HG03280 (cell line): ENCODE measurements around the gene NKX1-1.
"Not testable (repeated sequence)": the region's sequence is repeated elsewhere in the genome, so short reads cannot be mapped to it uniquely, and the experiment has no call there.

Source experiments
- ATAC-seq: cut with Tn5 transposase; IDR thresholded peaks from one replicate; pipeline ENCODE4 v1.9.1; 2021; ENCODE audit warnings: mild to moderate bottlenecking, moderate library complexity; ENCODE audit not compliant: unreplicated experiment

NKX1-1 gene

DNA sequence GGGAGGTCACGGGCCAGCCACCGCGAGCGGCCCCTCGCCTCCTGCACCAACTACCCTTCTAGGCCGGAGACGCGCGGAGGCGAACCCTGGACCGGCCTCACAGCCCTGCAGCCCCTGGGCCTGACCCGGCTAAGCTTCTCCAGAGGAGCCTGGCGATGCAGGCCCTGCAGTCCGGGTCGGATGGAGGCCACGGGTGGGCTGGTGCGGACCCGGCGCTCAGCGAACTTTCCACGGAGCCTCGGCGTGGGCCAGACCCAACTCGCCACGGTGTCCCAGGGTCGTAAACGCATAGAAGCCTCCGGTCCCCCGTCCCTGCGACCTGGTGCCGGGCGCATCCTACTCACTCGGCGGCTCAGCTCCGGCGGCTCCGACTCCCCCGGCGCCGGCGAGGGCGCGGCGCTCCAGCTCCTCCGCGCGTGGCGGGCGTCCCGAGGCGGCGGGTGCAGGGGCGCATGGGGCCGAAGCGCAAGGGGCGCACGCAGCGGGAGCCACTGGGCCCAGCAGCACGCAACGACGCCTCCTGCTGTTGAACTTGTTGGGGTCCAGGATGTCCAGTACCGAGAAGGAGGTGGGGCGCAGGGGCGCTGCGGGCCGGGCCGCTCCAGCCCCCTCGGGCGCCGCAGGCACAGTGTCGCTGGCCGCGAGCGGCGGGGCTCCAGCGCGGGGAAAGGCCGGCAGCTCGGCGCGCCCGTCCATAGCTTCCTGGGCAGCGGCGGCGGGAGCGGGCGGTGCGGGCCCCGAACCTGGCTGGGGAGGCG, 427 bp downstream of the NKX1-1 start:
- ATAC-seq: no peak

DNA sequence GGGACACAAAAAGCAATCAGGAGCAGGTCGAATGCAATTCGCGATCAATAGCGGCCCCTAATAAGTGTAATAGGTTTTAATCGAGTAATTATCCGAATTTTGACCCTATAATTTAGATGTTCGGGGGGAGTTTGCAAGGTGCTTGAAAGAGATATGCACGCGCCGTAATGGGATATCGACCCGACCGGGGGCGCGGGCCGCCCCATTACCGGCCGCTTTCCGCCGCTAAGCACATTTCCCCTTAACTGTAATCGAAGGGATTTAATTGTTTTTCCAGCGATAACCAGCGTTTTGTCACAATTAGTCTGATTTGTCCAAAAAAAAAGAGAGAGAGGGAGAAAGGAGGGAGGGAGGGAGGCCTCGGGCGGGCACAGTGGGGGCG, 997 bp downstream of the NKX1-1 start:
- ATAC-seq: no peak

- ATAC-seq: no peak
Measured at GRCh38 chr4:1404573-1405253, 1.5 kb downstream of the NKX1-1 start.

DNA sequence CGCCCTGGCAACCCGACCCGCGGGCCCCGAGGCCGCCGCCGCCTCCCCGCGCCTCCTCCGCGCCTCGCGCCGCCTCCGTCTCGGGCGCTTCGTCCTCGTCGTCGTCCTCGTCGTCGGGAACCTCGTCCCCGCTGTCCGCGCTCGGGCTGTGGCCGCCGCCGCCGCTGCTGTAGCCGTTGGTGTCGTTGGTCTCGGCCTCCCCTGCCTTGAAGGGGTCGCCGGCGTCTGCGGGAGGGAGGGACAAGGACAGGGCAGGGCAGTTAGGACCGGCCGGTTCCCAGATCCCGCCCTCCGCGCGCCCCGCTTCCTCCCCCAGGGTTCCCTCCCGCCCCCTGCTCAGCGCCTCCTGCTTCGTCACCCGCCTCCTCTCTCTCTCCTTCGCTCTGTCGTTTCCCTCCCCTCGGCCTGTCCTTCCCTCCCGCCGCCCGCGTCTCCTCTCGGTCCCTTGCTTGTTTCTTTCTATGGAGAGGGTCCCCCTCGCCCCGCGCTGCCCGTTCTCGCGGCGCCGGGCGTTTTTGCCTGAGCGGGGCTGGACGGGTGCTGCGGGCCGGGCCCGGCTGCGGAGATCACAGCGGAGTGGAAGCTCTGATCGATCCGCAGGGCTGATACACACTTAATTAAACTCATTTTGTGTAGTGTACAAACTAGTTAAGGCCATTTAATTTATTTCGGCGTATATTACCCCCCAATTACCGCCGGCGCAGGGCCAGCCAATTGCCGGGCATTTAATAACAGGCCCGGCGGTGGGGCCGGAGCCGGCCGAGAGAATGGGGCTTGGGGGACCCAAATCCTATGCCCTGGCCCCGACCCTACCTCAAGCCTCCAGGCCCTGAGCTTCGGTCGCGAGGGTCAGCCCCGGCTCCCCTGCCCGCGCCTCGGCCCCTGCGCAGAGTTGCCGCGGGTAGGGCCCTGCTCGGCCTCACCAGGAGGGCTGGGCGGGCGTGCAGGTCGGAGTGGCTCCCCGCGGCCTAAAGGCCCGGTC, 2.4 kb downstream of the NKX1-1 start:
- no peak for ATAC-seq

DNA sequence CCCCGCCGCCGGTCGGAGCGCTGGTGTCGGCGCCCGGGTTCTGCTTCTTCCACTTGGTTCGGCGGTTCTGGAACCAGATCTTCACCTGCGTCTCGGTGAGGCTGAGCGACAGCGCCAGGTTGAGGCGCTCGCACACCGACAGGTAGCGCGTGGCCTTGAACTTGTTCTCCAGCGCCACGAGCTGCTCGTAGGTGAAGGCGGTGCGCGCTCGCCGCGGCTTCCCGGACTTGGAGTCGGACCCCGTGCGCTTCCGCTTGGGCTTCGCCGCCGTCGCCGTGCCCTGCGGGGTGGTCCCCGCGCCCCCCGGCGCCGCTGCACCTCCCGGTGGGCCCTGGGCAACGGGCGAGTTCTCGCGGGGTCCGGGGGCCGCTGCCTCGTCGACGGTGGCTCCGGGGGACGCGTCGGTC, 3.1 kb downstream of the NKX1-1 start:
- ATAC-seq: no peak

DNA sequence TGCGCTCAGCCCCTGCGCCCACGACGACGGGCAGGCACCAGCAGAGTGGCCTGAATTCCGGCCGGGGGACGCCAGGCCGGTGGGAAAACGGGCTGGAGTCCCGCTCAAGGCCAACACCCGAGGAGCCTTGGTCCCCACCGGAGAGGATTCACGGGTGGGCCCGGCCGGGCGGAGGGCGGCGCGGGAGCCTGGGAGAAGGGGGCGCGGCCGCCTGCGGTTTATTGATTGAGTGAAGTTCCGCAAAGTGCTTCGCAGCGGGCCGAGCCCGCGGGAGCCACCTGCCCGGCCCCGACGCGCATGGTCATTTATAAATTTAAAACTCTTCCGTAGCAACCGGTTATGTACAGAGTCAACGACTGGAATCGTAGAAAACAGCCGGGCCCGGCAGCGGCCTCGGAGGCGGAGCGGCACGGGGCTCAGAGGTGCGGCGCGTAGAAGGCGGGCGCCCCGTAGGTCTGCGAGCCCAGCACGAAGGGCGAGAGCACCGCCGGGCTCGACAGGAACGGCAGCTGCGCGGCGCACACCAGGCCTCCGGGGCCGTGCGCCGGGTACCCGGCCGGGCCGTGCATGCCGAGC, 3.6 kb downstream of the NKX1-1 start:
- ATAC-seq: no peak

DNA sequence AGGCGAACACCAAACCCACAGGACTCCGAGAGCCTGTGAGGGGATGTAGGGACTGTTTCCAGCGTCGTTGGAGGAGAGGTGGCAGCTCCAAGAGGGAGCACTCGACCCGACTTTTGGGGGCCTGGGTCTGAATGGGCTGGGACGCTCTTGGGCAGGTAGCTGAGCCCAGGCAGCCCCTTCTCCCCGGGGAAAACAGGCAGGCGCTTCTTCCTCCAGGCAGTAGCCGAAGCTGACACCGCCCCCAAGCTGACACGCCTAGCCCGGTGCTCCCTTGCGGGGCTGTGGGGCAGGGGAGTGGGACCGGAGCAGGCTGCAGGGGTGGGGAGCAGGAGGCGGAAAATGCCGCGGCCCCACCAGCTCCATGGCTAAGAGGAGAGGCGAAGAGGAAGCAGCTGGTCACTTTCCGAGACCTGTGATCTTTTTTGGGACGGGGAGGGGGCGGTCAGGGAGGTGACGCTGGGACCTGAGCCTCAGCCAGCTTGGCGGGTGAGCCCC, 4.2 kb downstream of the NKX1-1 start:
- ATAC-seq: no peak

GRCh38 chr4:1401409-1402020, 4.7 kb downstream of the NKX1-1 start:
- no peak for ATAC-seq

GRCh38 chr4:1400831-1401408, 5.3 kb downstream of the NKX1-1 start:
- ATAC-seq: no peak

- ATAC-seq: no peak
Measured at GRCh38 chr4:1400191-1400805, 5.9 kb downstream of the NKX1-1 start.

DNA sequence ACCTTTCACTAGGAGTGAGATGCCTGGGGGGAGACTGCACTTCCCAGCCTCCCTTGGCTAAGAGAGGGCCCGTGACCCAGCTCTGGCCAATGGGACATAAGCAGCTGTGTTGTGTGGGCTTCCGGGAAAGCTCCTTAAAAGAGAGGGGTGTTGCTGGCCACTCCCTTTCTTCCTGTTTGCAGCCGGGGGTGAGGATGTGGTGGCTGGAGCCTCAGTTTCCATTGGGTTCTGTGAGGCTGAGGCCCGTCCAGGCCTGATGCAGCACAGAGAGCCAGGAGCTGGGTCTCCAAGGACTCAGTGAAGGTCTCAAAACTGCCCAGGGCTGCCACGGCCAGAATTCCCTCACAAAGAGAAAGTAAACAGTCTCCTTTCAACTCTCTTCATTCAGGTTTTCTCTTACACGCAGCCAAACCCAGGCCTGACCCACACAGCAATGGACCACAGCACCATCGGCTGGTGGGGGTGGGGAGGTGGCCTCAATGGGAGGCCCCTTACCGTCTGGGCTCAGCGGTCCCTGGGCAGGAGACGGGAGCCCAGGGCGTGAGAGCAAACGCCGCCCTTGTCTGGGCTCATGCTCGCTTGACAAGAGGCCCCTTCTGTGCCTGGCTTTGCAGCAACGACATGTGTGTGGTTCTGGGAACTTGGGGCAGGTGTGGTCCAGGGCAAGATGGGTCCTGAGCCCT, 6.6 kb downstream of the NKX1-1 start:
- no peak for ATAC-seq

- ATAC-seq: no peak
Measured at GRCh38 chr4:1398681-1399507, 7.3 kb downstream of the NKX1-1 start.

DNA sequence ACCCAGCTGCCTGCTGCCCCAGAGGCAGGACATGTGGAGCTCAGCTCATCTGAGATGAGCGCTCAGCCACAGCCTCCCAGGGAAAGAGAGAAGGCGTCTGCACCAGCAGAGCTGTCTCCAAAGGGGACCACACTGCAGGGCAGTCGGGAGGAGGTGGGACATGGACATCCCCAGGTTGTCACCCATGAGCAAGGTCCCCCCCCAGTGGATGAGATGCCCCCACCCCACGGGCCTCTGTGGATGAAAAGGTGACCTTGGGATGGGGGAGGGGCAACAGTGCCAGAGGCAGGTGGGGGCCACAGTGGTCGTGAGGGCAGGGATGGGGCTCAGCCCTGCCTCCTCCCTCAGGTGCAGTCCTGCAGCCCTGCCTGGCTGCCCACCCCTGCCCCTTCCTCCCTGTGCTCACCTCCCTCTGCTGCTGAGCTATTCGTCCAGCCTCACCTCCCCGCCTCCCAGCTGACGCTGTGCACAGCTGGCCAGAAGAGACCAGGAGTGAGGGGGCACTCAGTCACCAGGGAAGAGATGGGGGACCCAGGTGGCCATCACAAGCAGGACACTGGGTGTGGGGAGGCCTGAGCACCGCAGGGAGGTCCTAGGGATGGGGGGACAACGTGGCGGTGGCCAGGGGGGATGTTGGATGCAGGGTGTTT, 9.3 kb downstream of the NKX1-1 start:
- no peak for ATAC-seq

DNA sequence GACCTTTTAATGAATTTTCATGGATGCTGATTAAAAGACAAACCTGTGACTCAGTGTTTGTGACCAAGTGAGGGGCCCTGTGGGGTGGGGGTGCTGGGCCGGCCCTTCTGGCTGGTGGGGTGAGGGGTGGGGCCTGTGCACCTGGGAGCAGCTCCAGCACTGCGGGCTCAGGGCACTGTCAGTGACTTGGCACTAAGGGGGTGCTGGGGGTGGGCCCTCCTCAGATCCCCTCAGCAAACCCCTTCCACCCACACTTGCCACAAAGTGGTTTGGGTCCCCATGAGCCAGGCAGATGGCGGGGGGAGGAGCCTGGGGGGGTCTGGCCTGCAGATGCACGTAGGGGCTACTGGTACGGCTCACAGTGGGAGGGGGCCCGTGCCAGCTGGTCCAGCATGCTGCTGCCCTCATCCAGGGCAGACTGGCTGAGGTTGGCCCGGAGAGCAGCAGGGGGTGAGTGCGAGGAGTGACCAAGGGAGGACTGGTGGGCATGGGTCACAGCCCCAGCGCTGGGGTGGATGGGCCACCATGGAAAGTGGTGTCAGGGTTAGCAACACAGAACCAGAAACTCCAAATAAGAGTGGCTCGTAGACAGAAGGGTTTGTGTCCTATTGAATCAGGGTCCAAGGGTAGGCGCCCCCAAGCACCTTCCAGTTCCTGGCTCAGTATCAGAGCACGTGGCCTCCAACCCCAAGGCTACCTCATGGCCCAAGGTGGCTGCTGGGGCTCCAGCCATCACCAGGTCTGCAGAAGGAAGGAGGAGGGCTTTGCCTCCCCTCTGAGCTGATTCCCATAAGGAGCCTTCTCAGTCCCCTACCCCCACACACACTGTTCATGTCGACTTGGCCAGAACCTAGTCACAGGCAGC, 10.1 kb downstream of the NKX1-1 start:
- no peak for ATAC-seq

GRCh38 chr4:1395389-1395820, 10.8 kb downstream of the NKX1-1 start:
- not testable (repeated sequence) for ATAC-seq

- not testable (repeated sequence) for ATAC-seq
Measured at GRCh38 chr4:1394554-1395388, 11.5 kb downstream of the NKX1-1 start.
